ENCODE results near the gene EGFR. TPM values are rescaled to one million over a fixed set of nuclear protein-coding genes. Genes with fewer than 3 reads are reported as not detected.

The EGFR gene
- total RNA-seq, 4 donors from 2014 or later, result 224 to 292 (median 233) TPM

- intact Hi-C loops (cut with DNase I; ENCODE audit: low total_unique reads), result loop anchor here (10.0 kb wide), 1 partner anchor 92 kb away; no protein-coding TSS in a partner anchor
- peak in 1 of 2 donors; percentile 66 for DNase-seq (ENCODE audit: low spot score in 2 of 2)
- no peak for TF ChIP-seq CTCF (IDR thresholded peaks at IDR 0.05)
- no peak for TF ChIP-seq POLR2A (IDR thresholded peaks at IDR 0.05)
- H3K4me3 ChIP-seq (ENCODE audit: low read depth, poor library complexity, severe bottlenecking), result no peak overlapping the region
- WGBS, 2 donors, result 73 to 80% methylated on average over 7 of the region's 7 CpGs
Measured at GRCh38 chr7:55117286-55117685, 98.5 kb downstream of the EGFR start.

- TF ChIP-seq CTCF (IDR thresholded peaks at IDR 0.05), result no peak
- no peak for TF ChIP-seq POLR2A (IDR thresholded peaks at IDR 0.05)
- intact Hi-C loops (cut with DNase I; ENCODE audit: low total_unique reads), result loop anchor here (10.0 kb wide), 1 partner anchor 94 kb away; no protein-coding TSS in a partner anchor
- peak in 1 of 2 donors; percentile 82 for DNase-seq (ENCODE audit: low spot score in 2 of 2)
- 83 to 84% methylated on average over 5 of the region's 5 CpGs for WGBS, 2 donors
- no peak overlapping the region for H3K4me3 ChIP-seq (ENCODE audit: low read depth, poor library complexity, severe bottlenecking)
Measured at GRCh38 chr7:55118426-55118825, 99.6 kb downstream of the EGFR start.

- DNase-seq (ENCODE audit: low spot score in 2 of 2), result peak in 1 of 2 donors; percentile 81
- WGBS, 2 donors, result 94 to 98% methylated on average over 4 of the region's 4 CpGs
- intact Hi-C loops (cut with DNase I; ENCODE audit: low total_unique reads), result loop anchor here (10.0 kb wide), 1 partner anchor 95 kb away; no protein-coding TSS in a partner anchor
- TF ChIP-seq POLR2A (IDR thresholded peaks at IDR 0.05) (no peak), CTCF (IDR thresholded peaks at IDR 0.05) (no peak)
- H3K4me3 ChIP-seq (ENCODE audit: low read depth, poor library complexity, severe bottlenecking), result no peak overlapping the region
Measured at GRCh38 chr7:55119571-55119970, 100.8 kb downstream of the EGFR start.

GRCh38 chr7:55120074-55120473 lies 101.3 kb downstream of the EGFR start:
- 83 to 85% methylated on average over 7 of the region's 7 CpGs for WGBS, 2 donors
- DNase-seq (ENCODE audit: low spot score in 2 of 2), result peak in 1 of 2 donors; percentile 84

GRCh38 chr7:55120501-55121198 lies 101.8 kb downstream of the EGFR start:
- DNase-seq (ENCODE audit: low spot score in 2 of 2), result peak in 1 of 2 donors; percentile 79
- intact Hi-C loops (cut with DNase I; ENCODE audit: low total_unique reads), result no loop called here
- TF ChIP-seq POLR2A (IDR thresholded peaks at IDR 0.05) (no peak), CTCF (IDR thresholded peaks at IDR 0.05) (no peak)
- 41 to 43% methylated on average over 7 of the region's 7 CpGs for WGBS, 2 donors
- no peak overlapping the region for H3K4me3 ChIP-seq (ENCODE audit: low read depth, poor library complexity, severe bottlenecking)

More at GRCh38 chr7:55120074-55120473, 101.3 kb downstream of the EGFR start:
- H3K4me3 ChIP-seq (ENCODE audit: low read depth, poor library complexity, severe bottlenecking), result no peak overlapping the region
- TF ChIP-seq CTCF (IDR thresholded peaks at IDR 0.05), result no peak
- TF ChIP-seq POLR2A (IDR thresholded peaks at IDR 0.05), result no peak
- intact Hi-C loops (cut with DNase I; ENCODE audit: low total_unique reads), result no loop called here

Measured in lower leg skin (tissue), 4 donors.